Measurements from ENCODE around the gene GRIN2D.

The GRIN2D gene

DNA sequence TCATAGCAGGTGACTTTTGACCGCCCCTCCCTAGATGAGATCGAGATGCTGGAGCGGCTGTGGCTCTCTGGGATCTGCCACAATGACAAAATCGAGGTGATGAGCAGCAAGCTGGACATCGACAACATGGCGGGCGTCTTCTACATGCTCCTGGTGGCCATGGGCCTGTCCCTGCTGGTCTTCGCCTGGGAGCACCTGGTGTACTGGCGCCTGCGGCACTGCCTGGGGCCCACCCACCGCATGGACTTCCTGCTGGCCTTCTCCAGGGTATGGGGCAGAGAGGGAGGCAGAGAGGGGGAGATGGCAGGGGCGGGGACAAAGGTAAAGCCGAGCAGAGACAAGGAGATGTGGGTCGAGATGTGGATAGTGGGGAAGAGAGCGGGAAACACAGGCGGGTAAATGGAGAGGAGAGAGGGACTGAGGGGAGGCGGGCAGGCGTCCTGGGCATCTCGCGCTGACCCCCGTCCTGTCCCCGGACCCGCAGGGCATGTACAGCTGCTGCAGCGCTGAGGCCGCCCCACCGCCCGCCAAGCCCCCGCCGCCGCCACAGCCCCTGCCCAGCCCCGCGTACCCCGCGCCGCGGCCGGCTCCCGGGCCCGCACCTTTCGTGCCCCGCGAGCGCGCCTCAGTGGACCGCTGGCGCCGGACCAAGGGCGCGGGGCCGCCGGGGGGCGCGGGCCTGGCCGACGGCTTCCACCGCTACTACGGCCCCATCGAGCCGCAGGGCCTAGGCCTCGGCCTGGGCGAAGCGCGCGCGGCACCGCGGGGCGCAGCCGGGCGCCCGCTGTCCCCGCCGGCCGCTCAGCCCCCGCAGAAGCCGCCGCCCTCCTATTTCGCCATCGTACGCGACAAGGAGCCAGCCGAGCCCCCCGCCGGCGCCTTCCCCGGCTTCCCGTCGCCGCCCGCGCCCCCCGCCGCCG, 48.9 kb downstream of the GRIN2D start:
- DNase-seq (ENCODE audit: low spot score) = no peak

DNA sequence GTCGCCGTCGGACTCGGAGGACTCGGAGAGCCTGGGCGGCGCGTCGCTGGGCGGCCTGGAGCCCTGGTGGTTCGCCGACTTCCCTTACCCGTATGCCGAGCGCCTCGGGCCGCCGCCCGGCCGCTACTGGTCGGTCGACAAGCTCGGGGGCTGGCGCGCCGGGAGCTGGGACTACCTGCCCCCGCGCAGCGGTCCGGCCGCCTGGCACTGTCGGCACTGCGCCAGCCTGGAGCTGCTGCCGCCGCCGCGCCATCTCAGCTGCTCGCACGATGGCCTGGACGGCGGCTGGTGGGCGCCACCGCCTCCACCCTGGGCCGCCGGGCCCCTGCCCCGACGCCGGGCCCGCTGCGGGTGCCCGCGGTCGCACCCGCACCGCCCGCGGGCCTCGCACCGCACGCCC, 49.8 kb downstream of the GRIN2D start:
- no peak for DNase-seq (ENCODE audit: low spot score)
